NCI-H345 (cell line): Measurements from ENCODE around the gene FARS2.

Source experiments
- DNase-seq: peaks from one replicate; lab custom pipeline; 2025; lab: John Stamatoyannopoulos, UW

FARS2 gene

GRCh38 chr6:5809450-5809849 is 548.1 kb downstream of the FARS2 start:
- no peak for DNase-seq

- DNase-seq = no peak
These were observed 550.7 kb downstream of the FARS2 start for GRCh38 chr6:5811997-5812396.

- no peak for DNase-seq
These were observed 552.3 kb downstream of the FARS2 start for GRCh38 chr6:5813625-5814027.

GRCh38 chr6:5814116-5814515 is 552.8 kb downstream of the FARS2 start:
- DNase-seq = no peak

- no peak for DNase-seq
These were observed 553.6 kb downstream of the FARS2 start for GRCh38 chr6:5814901-5815300.

- DNase-seq = no peak
These were observed 556.6 kb downstream of the FARS2 start for GRCh38 chr6:5817869-5818268.

GRCh38 chr6:5818959-5819358 is 557.6 kb downstream of the FARS2 start:
- no peak for DNase-seq
